HG03025 (cell line): ENCODE results near the gene MRPL17.
"Not testable (repeated sequence)": the region's sequence is repeated elsewhere in the genome, so short reads cannot be mapped to it uniquely, and the experiment has no call there.

Experiments used
- ATAC-seq: cut with Tn5 transposase; IDR thresholded peaks from one replicate; pipeline ENCODE4 v1.9.1; 2021; ENCODE audit warnings: mild to moderate bottlenecking, moderate library complexity; ENCODE audit not compliant: unreplicated experiment, low FRiP score

Gene MRPL17

GRCh38 chr11:6682936-6683861, at the start of gene MRPL17:
TSS of gene MRPL17 (minus strand) at chr11:6683340. CDS start at chr11:6683296, 44 bp downstream.
- peak; percentile 96 for ATAC-seq

- ATAC-seq, result no peak
Measured at GRCh38 chr11:6727971-6728760, 45.0 kb upstream of the MRPL17 start.

GRCh38 chr11:6725386-6725896, 42.3 kb upstream of the MRPL17 start:
- no peak for ATAC-seq

- no peak for ATAC-seq
Measured at GRCh38 chr11:6724013-6724412, 40.9 kb upstream of the MRPL17 start.

GRCh38 chr11:6721343-6721742, 38.2 kb upstream of the MRPL17 start:
- ATAC-seq, result no peak

GRCh38 chr11:6719576-6719975, 36.4 kb upstream of the MRPL17 start:
- ATAC-seq, result no peak

- no peak for ATAC-seq
Measured at GRCh38 chr11:6717426-6717825, 34.3 kb upstream of the MRPL17 start.

GRCh38 chr11:6711552-6711951, 28.4 kb upstream of the MRPL17 start:
- ATAC-seq, result not testable (repeated sequence)

- no peak for ATAC-seq
Measured at GRCh38 chr11:6708876-6709275, 25.7 kb upstream of the MRPL17 start.

GRCh38 chr11:6705905-6706535, 22.9 kb upstream of the MRPL17 start:
- no peak for ATAC-seq

GRCh38 chr11:6703247-6704063, 20.3 kb upstream of the MRPL17 start:
- no peak for ATAC-seq

GRCh38 chr11:6701955-6702354, 18.8 kb upstream of the MRPL17 start:
- ATAC-seq, result not testable (repeated sequence)

- ATAC-seq, result no peak
Measured at GRCh38 chr11:6695377-6695776, 12.2 kb upstream of the MRPL17 start.

- ATAC-seq, result no peak
Measured at GRCh38 chr11:6694229-6694535, 11.0 kb upstream of the MRPL17 start.

- no peak for ATAC-seq
Measured at GRCh38 chr11:6693342-6694228, 10.4 kb upstream of the MRPL17 start.

- no peak for ATAC-seq
Measured at GRCh38 chr11:6692128-6692527, 9.0 kb upstream of the MRPL17 start.

GRCh38 chr11:6690431-6691132, 7.4 kb upstream of the MRPL17 start:
- not testable (repeated sequence) for ATAC-seq

GRCh38 chr11:6687876-6688275, 4.7 kb upstream of the MRPL17 start:
- ATAC-seq, result no peak
